VCaP (cell line): ENCODE results near the gene CDH13.

Experiments used
- H3K27ac ChIP-seq: fragments of 450-650 bp; 2 replicates; pipeline ENCODE4 v1.5.1; 2017
- CTCF ChIP-seq: fragments of 450-650 bp; conservative IDR thresholded peaks from 2 replicates; pipeline ENCODE4 v1.5.1; 2017; ENCODE audit warnings: mild to moderate bottlenecking, moderate library complexity

Gene CDH13

DNA sequence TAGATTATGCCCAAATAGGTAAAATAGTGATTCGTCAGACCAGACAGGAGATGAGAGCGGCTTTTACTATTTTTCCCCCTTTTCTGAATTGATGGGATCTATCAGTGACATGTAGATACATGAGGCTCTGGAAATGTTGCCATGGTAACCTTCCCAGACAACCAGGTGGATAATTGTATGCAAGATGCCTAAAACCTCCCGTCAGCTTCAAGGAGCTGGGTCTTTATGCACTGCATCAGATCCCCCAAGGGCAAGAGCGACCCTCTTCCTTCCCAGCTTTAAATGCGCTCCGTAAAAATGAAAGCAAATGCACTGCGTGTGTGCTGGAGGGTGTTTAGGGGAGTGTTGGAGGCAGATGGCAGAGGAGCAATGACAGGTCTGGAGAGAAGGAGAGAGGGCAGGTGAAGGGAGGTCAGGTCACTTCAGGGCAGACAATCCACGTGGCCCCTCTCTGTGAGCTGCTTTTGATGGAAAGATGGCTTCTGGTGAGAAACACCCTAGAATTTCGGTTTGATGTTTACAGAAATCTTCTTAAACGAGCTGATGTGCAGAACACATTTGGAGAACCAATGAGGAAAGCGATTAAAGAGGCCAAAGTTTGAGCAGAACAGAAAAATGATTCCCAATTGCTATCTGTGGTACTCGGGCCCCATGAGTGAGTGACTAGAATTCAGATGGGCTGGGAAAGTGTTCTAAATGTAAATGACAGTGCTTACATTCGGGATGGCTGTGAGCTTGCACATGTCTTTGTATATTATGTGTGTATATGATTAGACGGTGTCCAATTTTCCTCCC, 719.3 kb downstream of the CDH13 start:
- no peak for TF ChIP-seq CTCF

DNA sequence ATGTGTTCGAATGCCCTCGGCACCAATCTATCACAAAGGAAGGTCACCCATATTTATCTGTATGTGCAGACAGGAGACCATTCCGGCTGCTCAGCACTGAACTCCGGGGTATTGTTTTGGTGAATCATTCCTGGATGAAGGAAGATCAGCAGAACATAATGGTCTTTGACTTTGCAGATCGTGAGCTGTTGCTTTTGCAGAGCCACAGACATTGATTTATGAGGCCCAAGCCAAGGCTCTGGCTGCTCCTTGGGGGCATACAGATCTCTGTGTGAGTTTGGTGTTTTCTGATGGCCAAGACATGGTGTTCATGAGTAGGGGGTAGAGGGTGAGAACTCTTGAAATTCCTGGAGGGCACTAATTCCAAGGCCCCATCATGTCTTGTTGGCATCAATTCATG, 722.2 kb downstream of the CDH13 start:
- H3K27ac ChIP-seq = no peak overlapping the region
- TF ChIP-seq CTCF = no peak

More for the DNA sequence above, 719.3 kb downstream of the CDH13 start:
- no peak overlapping the region for H3K27ac ChIP-seq

DNA sequence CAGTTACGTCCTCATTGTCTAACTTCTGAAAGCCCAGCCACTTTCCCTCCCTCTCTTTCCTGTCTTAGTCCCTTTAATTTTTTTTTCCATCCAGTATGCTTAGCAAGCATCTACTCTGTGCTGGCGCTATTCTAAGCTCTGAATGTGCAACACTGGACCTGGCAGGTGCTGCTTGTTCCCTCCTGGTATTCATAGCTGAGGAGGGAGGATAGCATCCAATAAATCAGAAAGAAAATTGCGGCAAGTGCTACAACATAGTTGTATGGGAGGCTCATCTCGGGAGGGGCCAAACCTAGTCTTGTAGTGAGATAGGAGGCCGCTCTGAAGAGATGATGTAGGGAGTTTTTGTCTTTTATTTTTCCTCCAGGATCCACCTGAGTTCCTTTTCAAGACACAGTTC, 723.7 kb downstream of the CDH13 start:
- no peak for TF ChIP-seq CTCF
- no peak overlapping the region for H3K27ac ChIP-seq

GRCh38 chr16:83351846-83352245, 725.1 kb downstream of the CDH13 start:
- TF ChIP-seq CTCF = no peak

GRCh38 chr16:83353241-83353640, 726.5 kb downstream of the CDH13 start:
- no peak for TF ChIP-seq CTCF
- no peak overlapping the region for H3K27ac ChIP-seq

More at GRCh38 chr16:83351846-83352245, 725.1 kb downstream of the CDH13 start:
- no peak overlapping the region for H3K27ac ChIP-seq

DNA sequence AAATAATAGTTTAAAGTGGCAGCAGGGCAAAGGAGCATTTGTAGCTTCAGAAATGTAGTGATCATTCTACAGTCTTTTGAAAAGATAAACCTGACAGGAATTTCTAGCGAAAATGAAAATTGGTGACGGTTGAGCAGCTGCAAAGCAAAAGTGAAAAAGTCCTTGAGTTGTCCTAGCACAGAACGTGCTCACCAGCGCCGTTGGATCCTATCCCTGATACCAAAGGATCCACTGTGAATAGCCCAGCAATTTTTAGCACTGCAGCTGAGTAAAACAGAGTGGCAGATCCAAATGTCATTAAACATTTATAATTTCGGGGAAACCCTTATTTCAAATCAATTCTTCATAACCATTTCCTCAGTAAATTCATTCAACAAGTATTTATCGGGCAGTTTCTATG, 727.2 kb downstream of the CDH13 start:
- no peak for TF ChIP-seq CTCF
- H3K27ac ChIP-seq = no peak overlapping the region

GRCh38 chr16:83355570-83356218, 728.9 kb downstream of the CDH13 start:
- TF ChIP-seq CTCF = no peak
- no peak overlapping the region for H3K27ac ChIP-seq
